ENCODE results near the gene EPHB3.

The EPHB3 gene

DNA sequence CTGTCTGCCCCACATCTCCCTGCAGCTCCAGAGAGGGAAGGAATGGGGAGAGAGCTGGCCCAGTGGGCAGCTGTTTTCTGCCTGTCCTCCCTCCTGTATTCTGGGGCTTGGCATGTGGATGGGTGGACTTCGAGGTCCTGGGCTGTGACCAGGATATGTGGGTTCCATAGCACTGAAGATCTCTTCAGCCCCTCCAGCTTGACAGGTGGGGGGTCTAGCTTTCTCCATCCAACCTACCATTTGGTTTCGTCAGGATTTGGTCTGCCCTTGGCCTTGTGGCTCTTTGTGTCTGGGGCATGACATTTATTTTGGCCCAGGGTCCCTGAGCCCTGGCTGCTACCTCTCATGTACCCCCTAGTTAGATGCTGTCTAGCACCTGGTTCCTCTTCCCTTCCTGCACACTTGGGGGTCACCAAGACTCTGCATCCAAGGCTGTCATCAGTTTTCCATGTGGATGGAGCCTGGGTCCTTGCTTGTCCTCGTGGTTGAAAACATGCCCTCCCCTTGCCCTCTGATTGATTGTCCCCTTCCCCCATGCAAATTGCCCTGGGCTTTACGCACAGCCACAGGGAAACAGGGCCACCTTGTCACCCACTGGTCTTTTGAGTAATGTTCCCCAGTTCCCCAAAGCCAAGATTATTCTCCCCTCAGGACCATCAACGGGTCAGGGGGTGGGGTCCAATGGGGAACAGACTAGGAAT, 3.2 kb downstream of the EPHB3 start:
- DNase-seq: no peak

DNA sequence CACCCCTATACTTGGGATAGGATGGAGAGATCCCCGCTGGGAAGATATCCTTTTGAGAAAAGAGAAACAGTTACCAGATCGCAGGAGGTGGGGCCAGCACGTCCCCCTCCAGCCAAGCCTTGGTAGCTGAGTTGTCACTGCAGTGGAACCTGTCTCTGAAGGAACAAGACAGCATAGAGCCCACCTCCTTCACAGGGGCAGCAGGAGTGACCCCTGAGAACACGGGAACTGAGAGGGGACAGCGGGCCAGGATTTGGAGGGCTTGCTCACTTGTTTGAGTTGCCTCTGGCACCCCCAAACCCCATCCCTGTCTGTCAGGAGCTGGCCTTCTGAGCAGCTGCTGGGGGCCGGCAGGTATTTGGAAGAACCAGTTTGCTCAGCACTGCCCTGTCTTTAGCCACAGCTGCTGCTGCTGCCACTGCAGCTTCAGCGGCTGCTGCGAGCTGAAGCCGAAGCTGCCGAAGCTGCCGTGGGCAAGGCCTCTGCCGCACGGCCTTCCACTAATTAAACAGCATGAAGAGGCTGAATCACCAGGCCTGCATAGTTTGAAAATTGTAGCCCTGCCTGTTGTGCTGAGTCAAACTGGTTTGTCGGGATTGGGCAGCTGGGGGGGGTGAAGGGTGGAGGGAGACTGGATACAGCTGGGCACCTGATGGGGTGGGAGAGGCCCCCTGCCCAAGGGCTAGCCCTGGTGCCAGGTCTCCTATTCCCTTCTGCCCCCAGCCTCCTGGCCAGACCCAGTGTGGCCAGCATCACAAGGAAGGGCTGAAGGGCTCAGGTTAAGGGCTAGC, 4.0 kb downstream of the EPHB3 start:
- DNase-seq: no peak

DNA sequence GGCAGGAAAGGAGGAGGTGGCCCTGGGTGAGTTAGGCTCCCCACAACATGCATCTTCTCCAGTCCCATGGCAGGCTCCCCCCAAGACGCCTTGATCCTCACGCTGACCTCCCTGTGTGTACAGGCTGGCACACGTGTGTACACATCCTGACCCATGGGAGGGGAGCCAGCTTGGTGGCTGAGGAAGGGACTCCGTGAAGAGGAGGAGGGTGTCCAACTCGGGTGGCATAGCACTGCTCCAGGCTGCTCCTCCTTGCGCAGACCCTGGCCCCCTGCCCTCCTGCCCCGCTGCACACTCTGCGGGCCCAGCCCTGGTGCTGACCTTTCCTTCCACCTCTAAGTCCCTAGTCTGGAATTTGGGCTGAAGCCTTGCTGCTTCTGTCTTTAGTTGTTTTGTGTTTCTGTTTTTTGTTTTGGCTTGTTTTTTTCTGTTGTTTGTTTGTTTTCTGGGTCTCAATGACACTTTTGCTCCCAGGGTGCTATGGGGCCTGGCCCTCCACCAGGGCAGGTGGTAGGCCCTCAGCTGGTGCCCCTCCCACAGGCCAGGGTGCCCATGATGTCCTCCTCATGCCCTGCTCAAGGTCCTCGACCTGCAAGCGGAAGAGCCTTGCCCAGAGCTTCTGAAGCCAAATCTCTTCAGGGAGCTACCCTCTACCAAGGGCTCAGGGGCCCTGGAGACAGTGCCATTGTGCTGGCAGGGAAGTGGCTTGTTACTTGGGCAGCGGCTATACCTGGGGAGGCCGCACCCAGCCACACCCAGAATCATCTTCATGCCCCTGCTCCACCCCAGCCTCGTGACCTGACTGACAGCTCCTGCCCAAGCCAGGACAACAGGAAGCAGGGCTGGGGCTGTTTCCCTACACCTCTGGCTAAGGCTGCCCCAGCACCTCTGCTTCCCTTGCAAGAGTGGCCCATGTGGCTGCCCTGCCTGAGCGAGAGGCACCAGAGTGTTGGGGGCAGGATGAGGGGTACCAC, 5.1 kb downstream of the EPHB3 start:
- DNase-seq: no peak

GRCh38 chr3:184567946-184568559, 6.5 kb downstream of the EPHB3 start:
- no peak for DNase-seq

GRCh38 chr3:184568560-184568923, 7.0 kb downstream of the EPHB3 start:
- DNase-seq: no peak

DNA sequence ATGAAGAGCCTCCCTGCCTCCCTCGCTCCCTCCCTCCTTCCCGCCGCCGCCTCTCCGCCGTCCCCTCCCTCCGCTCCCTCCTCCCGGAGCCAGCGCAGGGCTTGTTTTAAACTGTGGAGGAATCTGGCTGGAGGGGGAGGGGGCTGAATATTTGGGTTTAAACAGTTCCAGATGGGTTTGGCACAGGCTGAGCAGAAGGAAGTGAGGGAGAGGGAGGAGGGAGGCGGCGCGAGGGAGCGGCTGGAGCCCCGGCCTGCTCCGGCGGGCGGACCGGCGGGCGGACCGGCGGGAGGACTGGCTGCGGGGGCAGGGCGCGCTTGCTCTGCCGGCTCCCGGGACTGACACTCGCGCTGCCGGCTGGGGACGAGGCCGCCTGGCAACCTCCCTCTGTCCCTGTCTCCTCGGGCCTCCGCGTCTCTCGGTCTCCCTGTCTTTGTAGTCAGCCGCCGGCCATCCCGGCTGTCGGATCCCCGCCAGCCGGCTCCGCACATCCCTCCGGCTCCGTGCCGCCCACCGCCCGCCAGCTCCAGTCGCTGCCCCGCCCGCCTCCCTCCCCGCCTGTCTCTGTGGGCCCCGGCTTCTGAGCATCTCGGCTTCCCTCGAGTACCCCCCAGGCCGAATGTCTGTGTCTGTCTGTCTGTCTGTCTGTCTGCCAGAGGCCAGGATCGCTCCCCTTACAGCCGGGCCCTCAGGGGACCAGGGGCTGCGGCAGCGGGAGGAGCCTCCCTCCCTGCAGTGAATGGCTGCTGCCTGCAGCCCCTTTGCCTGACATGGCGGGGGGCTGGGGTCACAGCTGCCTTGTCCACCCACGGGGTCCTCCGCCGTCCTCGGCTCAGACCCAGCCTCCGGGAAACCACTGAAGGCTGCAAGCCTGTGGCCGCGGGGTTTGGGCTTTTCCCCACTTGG, 7.6 kb downstream of the EPHB3 start:
- no peak for DNase-seq

GRCh38 chr3:184570035-184570434, 8.4 kb downstream of the EPHB3 start:
- no peak for DNase-seq

DNA sequence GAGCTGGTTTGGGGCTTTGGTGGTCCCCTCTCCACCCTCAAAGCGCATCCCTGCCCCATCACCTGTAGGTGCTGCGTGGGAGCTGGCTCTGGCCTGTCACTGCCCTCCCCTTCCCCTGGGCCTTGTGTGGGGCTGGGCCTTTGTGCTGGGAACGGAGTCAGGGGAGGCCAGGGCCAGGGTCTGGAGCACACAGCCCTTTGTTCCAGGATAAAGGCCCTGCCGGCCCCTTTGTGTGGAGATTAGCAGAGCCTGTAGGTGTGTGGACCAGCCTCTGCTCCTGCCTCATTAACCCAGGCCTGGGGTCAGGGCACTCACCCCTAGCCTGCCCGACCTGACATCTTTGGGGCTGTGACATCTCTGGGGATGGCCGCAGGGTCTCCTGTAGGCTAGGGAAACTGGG, 8.9 kb downstream of the EPHB3 start:
- DNase-seq: no peak

- no peak for DNase-seq
These were observed 10.3 kb downstream of the EPHB3 start for GRCh38 chr3:184571750-184572377.

- no peak for DNase-seq
These were observed 11.2 kb downstream of the EPHB3 start for GRCh38 chr3:184572633-184573270.

- DNase-seq: no peak
These were observed 13.2 kb downstream of the EPHB3 start for GRCh38 chr3:184574515-184575417.

DNA sequence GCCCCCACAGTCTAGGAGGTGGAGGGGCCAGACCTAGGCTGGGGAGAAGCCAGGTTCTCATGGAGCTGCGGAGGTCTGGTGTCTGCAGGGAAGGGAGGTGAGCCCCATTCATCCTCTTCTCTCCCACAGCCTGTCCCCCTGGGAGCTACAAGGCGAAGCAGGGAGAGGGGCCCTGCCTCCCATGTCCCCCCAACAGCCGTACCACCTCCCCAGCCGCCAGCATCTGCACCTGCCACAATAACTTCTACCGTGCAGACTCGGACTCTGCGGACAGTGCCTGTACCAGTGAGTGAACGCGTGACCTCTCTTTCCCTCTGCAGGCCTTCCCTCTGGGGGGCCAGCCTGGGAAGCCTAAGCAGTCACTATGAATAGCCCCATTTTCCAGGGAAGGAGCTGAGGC, 14.1 kb downstream of the EPHB3 start:
- no peak for DNase-seq

DNA sequence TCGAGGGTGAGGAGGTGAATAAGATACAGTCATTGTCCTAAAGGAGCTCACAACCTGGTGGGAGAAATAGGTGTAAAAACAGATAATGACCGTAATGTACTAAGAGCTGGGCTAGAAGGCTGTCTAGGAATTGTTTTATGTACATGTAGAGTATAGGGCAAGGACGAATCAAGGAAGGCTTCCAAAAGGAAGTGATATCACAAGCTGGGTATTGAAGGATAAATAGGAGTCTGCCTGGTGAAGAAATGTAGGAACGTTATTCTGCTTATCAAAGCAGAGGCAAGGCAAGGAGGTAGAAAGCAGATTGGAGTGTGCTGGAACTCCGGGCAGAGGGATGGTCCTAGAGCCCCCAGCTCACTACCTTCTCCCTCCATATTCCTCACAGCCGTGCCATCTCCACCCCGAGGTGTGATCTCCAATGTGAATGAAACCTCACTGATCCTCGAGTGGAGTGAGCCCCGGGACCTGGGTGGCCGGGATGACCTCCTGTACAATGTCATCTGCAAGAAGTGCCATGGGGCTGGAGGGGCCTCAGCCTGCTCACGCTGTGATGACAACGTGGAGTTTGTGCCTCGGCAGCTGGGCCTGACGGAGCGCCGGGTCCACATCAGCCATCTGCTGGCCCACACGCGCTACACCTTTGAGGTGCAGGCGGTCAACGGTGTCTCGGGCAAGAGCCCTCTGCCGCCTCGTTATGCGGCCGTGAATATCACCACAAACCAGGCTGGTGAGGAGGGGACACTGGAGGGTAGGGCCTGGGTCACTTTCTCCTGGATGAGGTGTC, 15.1 kb downstream of the EPHB3 start:
- DNase-seq: no peak

GRCh38 chr3:184577546-184577945, 16.0 kb downstream of the EPHB3 start:
- DNase-seq: no peak

DNA sequence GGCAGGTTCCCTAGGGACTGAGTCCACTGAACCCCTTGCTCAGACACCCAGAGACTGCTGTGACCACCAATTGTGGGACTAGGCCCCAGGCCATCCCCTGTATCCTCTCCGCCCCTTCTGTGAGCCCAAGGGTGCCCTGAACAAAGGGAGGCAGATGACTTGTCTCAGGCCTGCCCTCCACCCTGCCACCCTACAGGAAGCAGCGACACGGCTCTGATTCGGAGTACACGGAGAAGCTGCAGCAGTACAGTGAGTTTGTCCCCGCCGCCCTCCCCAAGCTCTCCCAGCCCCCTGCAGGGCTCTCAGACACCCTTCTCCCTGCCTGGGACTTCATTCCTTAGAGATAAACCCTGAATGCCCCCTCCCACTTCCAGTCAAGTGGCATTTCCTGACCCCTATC, 16.6 kb downstream of the EPHB3 start:
- no peak for DNase-seq

- no peak for DNase-seq
These were observed 17.2 kb downstream of the EPHB3 start for GRCh38 chr3:184578822-184579221.

DNA sequence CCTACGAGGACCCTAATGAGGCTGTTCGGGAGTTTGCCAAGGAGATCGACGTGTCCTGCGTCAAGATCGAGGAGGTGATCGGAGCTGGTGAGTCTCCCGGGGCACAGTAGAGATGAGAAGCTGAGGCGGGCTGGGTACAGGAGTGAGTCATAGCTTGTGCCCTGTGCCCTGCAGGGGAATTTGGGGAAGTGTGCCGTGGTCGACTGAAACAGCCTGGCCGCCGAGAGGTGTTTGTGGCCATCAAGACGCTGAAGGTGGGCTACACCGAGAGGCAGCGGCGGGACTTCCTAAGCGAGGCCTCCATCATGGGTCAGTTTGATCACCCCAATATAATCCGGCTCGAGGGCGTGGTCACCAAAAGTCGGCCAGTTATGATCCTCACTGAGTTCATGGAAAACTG, 17.9 kb downstream of the EPHB3 start:
- no peak for DNase-seq

- no peak for DNase-seq
These were observed 18.8 kb downstream of the EPHB3 start for GRCh38 chr3:184580376-184580775.

GRCh38 chr3:184581331-184581855, 19.8 kb downstream of the EPHB3 start:
- no peak for DNase-seq

All from activated CD4-positive, CD25-positive, alpha-beta regulatory T cell (primary cell).